Measurements from ENCODE around the gene CTRL. TPM values are rescaled to one million over a fixed set of nuclear protein-coding genes. Genes with fewer than 3 reads are reported as not detected.

Gene CTRL
- polyA plus RNA-seq, 1 of the 3 experiments (the other 2 are of a cell fraction): 1.9 TPM

DNA sequence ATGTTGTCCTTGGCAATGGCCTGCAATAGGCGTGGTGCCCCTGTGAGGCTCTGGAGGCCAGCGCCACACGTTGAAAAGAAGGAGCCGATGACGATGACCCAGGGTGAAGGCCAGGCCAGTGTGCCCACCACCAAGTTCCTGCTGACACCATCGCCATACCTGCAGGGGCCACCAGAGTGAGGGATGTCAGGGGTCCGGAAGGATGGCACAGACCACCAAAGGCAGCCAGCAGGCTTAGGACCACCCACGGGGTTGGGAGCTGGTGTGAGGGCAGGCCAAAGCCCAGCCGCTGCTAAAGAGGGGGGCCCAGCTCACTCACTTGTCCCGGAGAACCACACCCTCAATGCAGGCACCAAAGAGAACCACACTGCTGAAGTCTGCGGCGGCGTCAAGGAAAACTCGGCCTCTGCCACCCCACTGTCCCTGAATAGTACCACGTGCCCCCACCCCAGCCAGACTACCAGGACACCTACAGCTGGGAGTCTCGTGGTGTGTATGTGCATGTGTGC, 18.7 kb upstream of the CTRL start:
- Histone ChIP-seq H2AFZ (ENCODE audit: low read depth) (no peak overlapping the region), H3K79me2 (ENCODE audit: insufficient read depth) (peaks cover 12% of the 10 kb centered on the region; the same call in 1 of the 2 replicates), H3K4me2 (no peak overlapping the region), H3K9me2 (no peaks in the 10 kb centered on the region), H3K27me3 (ENCODE audit: insufficient read depth) (no peaks in the 10 kb centered on the region), H3K9ac (no peak overlapping the region), H4K20me1 (ENCODE audit: insufficient read depth) (no peaks in the 10 kb centered on the region), H3K4me1 (ENCODE audit: control insufficient read depth in 1 of 2, insufficient read depth in 2 of 2, low read depth in 1 of 2, low read length in 1 of 2) (peaks cover 0 to 8% of the 10 kb centered on the region in 2 experiments; a peak in 1 of 4 replicates), H3K4me3 (ENCODE audit: low read depth in 2 of 2, low read length in 1 of 2) (no peak overlapping the region), H3F3A (replicated peaks; ENCODE audit: insufficient read depth) (peaks cover 7% of the 10 kb centered on the region), H3K9me3 (no peaks in the 10 kb centered on the region), H3K36me3 (replicated peaks in 1 of 2; ENCODE audit: control insufficient read depth in 1 of 2, insufficient read depth in 2 of 2, low read length in 1 of 2) (peaks cover 11 to 77% of the 10 kb centered on the region in 2 experiments), H3K27ac (ENCODE audit: low read depth in 2 of 2, low read length in 1 of 2) (no peak overlapping the region)
- ChIA-PET CTCF (interaction anchor here (1.0 to 2.5 kb wide), 3 partner anchors 9 to 134 kb away, joined by 4 to 9 read pairs (median 9); no protein-coding TSS in a partner anchor), POLR2A (interaction anchor here (1.1 to 1.6 kb wide), 2 partner anchors 10 kb away, joined by 4 read pairs; no protein-coding TSS in a partner anchor)
- TF ChIP-seq TEAD4 (IDR thresholded peaks at IDR 0.05; ENCODE audit: borderline replicate concordance, insufficient read depth): no peak
- TF ChIP-seq RFX5 (IDR thresholded peaks at IDR 0.05; ENCODE audit: low read length): no peak
- TF ChIP-seq JUND (IDR thresholded peaks at IDR 0.05): no peak
- no peak for TF ChIP-seq EZH2phosphoT487 (IDR thresholded peaks at IDR 0.05; ENCODE audit: borderline replicate concordance, low read depth)
- TF ChIP-seq, protein P1, sequence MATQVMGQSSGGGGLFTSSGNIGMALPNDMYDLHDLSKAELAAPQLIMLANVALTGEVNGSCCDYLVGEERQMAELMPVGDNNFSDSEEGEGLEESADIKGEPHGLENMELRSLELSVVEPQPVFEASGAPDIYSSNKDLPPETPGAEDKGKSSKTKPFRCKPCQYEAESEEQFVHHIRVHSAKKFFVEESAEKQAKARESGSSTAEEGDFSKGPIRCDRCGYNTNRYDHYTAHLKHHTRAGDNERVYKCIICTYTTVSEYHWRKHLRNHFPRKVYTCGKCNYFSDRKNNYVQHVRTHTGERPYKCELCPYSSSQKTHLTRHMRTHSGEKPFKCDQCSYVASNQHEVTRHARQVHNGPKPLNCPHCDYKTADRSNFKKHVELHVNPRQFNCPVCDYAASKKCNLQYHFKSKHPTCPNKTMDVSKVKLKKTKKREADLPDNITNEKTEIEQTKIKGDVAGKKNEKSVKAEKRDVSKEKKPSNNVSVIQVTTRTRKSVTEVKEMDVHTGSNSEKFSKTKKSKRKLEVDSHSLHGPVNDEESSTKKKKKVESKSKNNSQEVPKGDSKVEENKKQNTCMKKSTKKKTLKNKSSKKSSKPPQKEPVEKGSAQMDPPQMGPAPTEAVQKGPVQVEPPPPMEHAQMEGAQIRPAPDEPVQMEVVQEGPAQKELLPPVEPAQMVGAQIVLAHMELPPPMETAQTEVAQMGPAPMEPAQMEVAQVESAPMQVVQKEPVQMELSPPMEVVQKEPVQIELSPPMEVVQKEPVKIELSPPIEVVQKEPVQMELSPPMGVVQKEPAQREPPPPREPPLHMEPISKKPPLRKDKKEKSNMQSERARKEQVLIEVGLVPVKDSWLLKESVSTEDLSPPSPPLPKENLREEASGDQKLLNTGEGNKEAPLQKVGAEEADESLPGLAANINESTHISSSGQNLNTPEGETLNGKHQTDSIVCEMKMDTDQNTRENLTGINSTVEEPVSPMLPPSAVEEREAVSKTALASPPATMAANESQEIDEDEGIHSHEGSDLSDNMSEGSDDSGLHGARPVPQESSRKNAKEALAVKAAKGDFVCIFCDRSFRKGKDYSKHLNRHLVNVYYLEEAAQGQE (IDR thresholded peaks at IDR 0.05; ENCODE audit: low read depth, low read length): no peak
- TF ChIP-seq EP300 (IDR thresholded peaks at IDR 0.05; ENCODE audit: borderline replicate concordance in 1 of 2, low read depth in 1 of 2, low read length in 1 of 2): no peak
- TF ChIP-seq, protein P2, sequence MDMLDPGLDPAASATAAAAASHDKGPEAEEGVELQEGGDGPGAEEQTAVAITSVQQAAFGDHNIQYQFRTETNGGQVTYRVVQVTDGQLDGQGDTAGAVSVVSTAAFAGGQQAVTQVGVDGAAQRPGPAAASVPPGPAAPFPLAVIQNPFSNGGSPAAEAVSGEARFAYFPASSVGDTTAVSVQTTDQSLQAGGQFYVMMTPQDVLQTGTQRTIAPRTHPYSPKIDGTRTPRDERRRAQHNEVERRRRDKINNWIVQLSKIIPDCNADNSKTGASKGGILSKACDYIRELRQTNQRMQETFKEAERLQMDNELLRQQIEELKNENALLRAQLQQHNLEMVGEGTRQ (IDR thresholded peaks at IDR 0.05; ENCODE audit: borderline replicate concordance, low read depth, low read length): no peak
- TF ChIP-seq ZBTB33 (IDR thresholded peaks at IDR 0.05; ENCODE audit: borderline replicate concordance, low read depth): no peak
- TF ChIP-seq, protein P3, sequence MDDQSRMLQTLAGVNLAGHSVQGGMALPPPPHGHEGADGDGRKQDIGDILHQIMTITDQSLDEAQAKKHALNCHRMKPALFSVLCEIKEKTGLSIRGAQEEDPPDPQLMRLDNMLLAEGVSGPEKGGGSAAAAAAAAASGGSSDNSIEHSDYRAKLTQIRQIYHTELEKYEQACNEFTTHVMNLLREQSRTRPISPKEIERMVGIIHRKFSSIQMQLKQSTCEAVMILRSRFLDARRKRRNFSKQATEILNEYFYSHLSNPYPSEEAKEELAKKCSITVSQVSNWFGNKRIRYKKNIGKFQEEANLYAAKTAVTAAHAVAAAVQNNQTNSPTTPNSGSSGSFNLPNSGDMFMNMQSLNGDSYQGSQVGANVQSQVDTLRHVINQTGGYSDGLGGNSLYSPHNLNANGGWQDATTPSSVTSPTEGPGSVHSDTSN (IDR thresholded peaks at IDR 0.05): no peak
- TF ChIP-seq MXI1 (IDR thresholded peaks at IDR 0.05; ENCODE audit: low read depth, low read length): no peak
- TF ChIP-seq FOXM1 (IDR thresholded peaks at IDR 0.05; ENCODE audit: low read depth): no peak
- no peak for TF ChIP-seq NRF1 (IDR thresholded peaks at IDR 0.05; ENCODE audit: low read depth, low read length)
- TF ChIP-seq GABPA (IDR thresholded peaks at IDR 0.05; ENCODE audit: low read depth): no peak
- TF ChIP-seq, protein P4, sequence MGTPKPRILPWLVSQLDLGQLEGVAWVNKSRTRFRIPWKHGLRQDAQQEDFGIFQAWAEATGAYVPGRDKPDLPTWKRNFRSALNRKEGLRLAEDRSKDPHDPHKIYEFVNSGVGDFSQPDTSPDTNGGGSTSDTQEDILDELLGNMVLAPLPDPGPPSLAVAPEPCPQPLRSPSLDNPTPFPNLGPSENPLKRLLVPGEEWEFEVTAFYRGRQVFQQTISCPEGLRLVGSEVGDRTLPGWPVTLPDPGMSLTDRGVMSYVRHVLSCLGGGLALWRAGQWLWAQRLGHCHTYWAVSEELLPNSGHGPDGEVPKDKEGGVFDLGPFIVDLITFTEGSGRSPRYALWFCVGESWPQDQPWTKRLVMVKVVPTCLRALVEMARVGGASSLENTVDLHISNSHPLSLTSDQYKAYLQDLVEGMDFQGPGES (IDR thresholded peaks at IDR 0.05; ENCODE audit: low read depth, low read length): no peak
- TF ChIP-seq RXRA (IDR thresholded peaks at IDR 0.05; ENCODE audit: borderline replicate concordance, low read depth): no peak
- no peak for TF ChIP-seq FOSL2 (IDR thresholded peaks at IDR 0.05; ENCODE audit: borderline replicate concordance, low read depth)
- TF ChIP-seq RCOR1 (IDR thresholded peaks at IDR 0.05; ENCODE audit: low read length): no peak
- no peak for TF ChIP-seq TAF1 (IDR thresholded peaks at IDR 0.05; ENCODE audit: borderline replicate concordance, low read depth, low read length)
- TF ChIP-seq TCF12 (IDR thresholded peaks at IDR 0.05): no peak
- WGBS (ENCODE audit: low lambda C conversion rate): 97% methylated on average over 11 of the region's 16 CpGs
- no peak for DNase-seq

Data from SK-N-SH (cell line).